ENCODE measurements around the gene AMMECR1L.

AMMECR1L gene

GRCh38 chr2:127852388-127852787 lies 33.4 kb downstream of the AMMECR1L start:
- DNase-seq (ENCODE audit: low read depth) = no peak
- H3K4me3 ChIP-seq (ENCODE audit: low read length) = no peak overlapping the region
- TF ChIP-seq CTCF (conservative IDR thresholded peaks at IDR 0.05; ENCODE audit: low read depth, low read length) = no peak

GRCh38 chr2:127847931-127848330 lies 37.8 kb downstream of the AMMECR1L start:
- H3K4me3 ChIP-seq (ENCODE audit: low read length) = no peak overlapping the region
- DNase-seq (ENCODE audit: low read depth) = no peak
- TF ChIP-seq CTCF (conservative IDR thresholded peaks at IDR 0.05; ENCODE audit: low read depth, low read length) = no peak

- no peak overlapping the region for H3K4me3 ChIP-seq (ENCODE audit: low read length)
- TF ChIP-seq CTCF (conservative IDR thresholded peaks at IDR 0.05; ENCODE audit: low read depth, low read length) = no peak
- no peak for DNase-seq (ENCODE audit: low read depth)
Measured at GRCh38 chr2:127844973-127845372, 40.8 kb downstream of the AMMECR1L start.

- TF ChIP-seq CTCF (conservative IDR thresholded peaks at IDR 0.05; ENCODE audit: low read depth, low read length) = no peak
- no peak overlapping the region for H3K4me3 ChIP-seq (ENCODE audit: low read length)
- DNase-seq (ENCODE audit: low read depth) = peak; percentile 44
Measured at GRCh38 chr2:127843677-127844076, 42.1 kb downstream of the AMMECR1L start.

- no peak for TF ChIP-seq CTCF (conservative IDR thresholded peaks at IDR 0.05; ENCODE audit: low read depth, low read length)
- no peak overlapping the region for H3K4me3 ChIP-seq (ENCODE audit: low read length)
- no peak for DNase-seq (ENCODE audit: low read depth)
Measured at GRCh38 chr2:127841466-127842178, 44.1 kb downstream of the AMMECR1L start.

GRCh38 chr2:127840893-127841292 lies 44.9 kb downstream of the AMMECR1L start:
- H3K4me3 ChIP-seq (ENCODE audit: low read length) = no peak overlapping the region
- TF ChIP-seq CTCF (conservative IDR thresholded peaks at IDR 0.05; ENCODE audit: low read depth, low read length) = no peak
- DNase-seq (ENCODE audit: low read depth) = no peak

- TF ChIP-seq CTCF (conservative IDR thresholded peaks at IDR 0.05; ENCODE audit: low read depth, low read length) = no peak
- H3K4me3 ChIP-seq (ENCODE audit: low read length) = no peak overlapping the region
- no peak for DNase-seq (ENCODE audit: low read depth)
Measured at GRCh38 chr2:127834951-127835350, 50.8 kb downstream of the AMMECR1L start.
